ENCODE data around the gene LMBRD1.

Gene LMBRD1

DNA sequence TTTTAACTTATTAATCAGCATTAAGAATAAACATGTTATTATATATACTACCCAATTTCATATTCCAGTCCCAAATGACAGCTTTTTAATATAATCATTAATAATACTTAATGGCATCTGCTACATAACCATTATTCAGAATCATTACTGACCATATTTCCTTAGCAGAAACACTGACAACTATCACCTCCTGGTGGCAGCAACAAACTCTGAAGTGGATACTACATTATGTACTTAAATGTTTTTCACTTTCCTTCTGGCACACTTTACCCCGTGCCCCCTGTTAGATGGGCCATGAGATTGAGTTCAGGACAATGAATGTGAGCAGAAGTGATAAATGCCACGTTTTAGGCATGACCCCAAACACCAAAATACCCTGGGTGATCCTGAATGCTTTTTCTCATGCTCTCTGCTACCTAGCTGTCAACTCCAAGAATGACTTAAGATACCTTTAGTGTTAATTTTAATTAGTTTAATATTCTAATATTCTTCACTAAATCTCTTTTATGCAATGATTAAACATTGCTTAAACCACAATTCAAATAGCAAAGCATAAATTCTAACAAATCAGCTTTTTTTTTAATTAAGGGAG lies 77.1 kb downstream of the LMBRD1 start:
- TF ChIP-seq, protein P1, sequence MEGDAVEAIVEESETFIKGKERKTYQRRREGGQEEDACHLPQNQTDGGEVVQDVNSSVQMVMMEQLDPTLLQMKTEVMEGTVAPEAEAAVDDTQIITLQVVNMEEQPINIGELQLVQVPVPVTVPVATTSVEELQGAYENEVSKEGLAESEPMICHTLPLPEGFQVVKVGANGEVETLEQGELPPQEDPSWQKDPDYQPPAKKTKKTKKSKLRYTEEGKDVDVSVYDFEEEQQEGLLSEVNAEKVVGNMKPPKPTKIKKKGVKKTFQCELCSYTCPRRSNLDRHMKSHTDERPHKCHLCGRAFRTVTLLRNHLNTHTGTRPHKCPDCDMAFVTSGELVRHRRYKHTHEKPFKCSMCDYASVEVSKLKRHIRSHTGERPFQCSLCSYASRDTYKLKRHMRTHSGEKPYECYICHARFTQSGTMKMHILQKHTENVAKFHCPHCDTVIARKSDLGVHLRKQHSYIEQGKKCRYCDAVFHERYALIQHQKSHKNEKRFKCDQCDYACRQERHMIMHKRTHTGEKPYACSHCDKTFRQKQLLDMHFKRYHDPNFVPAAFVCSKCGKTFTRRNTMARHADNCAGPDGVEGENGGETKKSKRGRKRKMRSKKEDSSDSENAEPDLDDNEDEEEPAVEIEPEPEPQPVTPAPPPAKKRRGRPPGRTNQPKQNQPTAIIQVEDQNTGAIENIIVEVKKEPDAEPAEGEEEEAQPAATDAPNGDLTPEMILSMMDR (IDR thresholded peaks at IDR 0.05) = no peak
- H3K4me3 ChIP-seq = no peak overlapping the region
- DNase-seq (ENCODE audit: low spot score) = no peak
- no peak overlapping the region for H3K27ac ChIP-seq

DNA sequence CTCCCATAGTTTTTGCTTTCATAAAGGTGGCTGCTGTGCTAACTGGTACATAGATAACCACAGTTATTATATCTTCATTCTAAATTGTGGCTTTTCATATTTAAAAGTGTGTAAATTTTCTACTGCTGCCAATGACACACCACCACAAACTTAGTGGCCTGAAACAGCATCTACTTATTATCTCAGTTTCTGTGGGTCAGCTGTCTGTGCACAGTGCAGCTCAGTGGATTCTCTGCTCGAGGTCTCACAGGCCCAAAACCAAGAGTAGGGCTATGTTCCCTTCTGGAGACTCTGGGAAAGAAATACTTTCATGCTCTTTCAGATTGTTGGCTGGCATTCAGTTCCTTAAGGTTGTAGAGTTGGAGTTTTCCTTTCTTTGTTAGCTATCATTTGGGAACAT lies 90.1 kb downstream of the LMBRD1 start:
- H3K27ac ChIP-seq = no peak overlapping the region
- TF ChIP-seq, protein P1 (IDR thresholded peaks at IDR 0.05) = no peak
- no peak for DNase-seq (ENCODE audit: low spot score)
- H3K4me3 ChIP-seq = no peak overlapping the region

DNA sequence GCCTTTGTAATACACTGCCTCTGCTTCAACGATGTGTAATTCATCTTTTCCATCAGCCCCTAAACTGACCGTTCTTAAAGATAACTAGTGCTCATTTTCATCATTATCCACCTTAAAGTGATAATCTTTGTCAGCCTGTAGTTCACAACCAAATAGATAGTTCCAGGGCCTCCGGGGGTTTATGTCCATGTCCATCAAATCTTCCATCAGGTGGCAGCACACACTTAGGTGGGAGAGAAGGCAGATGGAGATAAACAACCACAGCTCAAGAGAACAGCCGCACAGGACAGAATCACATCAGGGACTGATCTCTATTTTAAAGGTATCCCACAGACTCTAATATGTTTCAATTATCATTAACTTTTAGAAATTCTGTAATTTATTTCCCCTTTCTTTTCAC lies 90.9 kb downstream of the LMBRD1 start:
- no peak for DNase-seq (ENCODE audit: low spot score)
- no peak overlapping the region for H3K4me3 ChIP-seq
- no peak overlapping the region for H3K27ac ChIP-seq
- TF ChIP-seq, protein P1 (IDR thresholded peaks at IDR 0.05) = no peak

DNA sequence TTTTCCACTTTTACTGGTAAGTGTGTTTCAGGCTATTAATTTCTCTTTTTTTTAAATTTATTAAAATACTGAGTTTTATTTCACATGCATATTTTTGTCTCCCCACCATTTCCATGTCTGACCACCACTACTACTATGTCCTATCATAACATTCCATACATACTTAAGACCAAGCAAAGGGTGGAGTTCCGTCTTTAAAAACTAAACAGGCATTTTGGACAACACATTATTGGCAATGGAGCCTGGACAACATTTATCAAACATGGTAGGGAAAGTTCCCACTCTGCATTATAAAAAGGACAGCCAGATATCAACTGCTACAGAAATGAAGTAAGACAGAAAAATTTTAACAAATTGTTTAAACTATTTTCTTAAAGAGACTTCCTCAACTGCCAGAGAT lies 91.9 kb downstream of the LMBRD1 start:
- no peak overlapping the region for H3K27ac ChIP-seq
- no peak overlapping the region for H3K4me3 ChIP-seq
- TF ChIP-seq, protein P1 (IDR thresholded peaks at IDR 0.05) = no peak
- no peak for DNase-seq (ENCODE audit: low spot score)

DNA sequence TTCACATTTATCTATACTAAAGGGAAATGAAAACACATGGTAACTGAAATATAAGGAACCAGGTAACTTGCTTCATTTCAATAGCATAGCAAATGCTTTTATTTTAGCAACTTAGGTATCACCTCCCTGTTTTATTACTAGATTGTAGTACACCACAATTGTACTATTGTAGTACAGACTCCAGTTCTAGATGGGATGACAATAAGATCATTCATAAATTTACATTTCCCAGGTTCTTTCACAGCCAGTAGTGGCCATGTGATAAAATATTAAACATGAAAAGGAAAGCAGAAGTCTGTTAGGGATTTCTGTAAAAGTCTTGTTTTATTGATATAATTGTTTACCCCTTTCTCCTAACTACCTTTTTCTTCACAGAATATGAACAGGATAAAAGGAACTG lies 97.2 kb downstream of the LMBRD1 start:
- H3K4me3 ChIP-seq = no peak overlapping the region
- TF ChIP-seq, protein P1 (IDR thresholded peaks at IDR 0.05) = no peak
- no peak for DNase-seq (ENCODE audit: low spot score)
- H3K27ac ChIP-seq = no peak overlapping the region

DNA sequence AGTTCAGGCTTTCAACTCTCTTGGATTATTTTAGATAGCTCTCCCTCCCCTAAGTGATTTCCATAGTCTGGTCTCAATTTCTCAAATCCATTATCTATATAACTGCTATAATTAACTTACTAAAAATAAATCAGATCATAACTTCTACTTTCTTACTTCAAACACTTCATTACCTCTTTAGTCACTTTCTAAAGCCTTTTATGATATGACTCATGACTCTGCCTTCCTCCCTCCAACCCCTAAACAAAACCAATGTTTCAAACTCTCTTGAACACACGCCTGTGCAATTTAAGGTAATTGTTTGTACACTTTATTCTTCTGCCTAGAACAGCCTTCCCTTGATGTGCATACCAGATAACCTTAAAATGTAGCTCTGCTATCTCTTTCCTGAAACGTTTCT lies 100.5 kb downstream of the LMBRD1 start:
- H3K27ac ChIP-seq = no peak overlapping the region
- DNase-seq (ENCODE audit: low spot score) = no peak
- no peak overlapping the region for H3K4me3 ChIP-seq
- TF ChIP-seq, protein P1 (IDR thresholded peaks at IDR 0.05) = no peak

DNA sequence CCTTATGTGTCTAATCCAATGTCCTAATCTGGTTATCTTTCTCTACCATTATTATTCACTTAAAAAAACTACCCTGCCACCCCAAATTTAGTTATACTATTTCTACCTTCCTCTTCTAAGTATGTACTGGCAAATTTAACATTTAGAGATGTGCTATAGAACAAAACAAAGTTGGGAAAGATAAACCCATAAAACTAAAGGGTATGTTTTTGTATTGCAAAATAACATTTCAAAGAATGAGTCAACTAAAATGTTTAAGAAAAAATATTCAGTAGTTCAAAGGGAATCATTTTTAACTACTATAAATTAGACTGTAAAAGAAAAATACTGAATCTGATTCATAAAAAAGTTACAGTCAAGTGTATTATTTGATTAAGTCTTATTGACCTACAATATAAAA lies 103.0 kb downstream of the LMBRD1 start:
- DNase-seq (ENCODE audit: low spot score) = no peak
- H3K4me3 ChIP-seq = no peak overlapping the region
- H3K27ac ChIP-seq = no peak overlapping the region
- TF ChIP-seq, protein P1 (IDR thresholded peaks at IDR 0.05) = no peak

Data from coronary artery (tissue), 2 donors.